HG02610 (cell line): Measurements from ENCODE around the gene PRKCH.
"Not testable (repeated sequence)": the region's sequence is repeated elsewhere in the genome, so short reads cannot be mapped to it uniquely, and the experiment has no call there.

Source experiments
- ATAC-seq: cut with Tn5 transposase; IDR thresholded peaks from one replicate; pipeline ENCODE4 v1.9.1; 2021; ENCODE audit warnings: mild to moderate bottlenecking, moderate library complexity; ENCODE audit not compliant: unreplicated experiment

The PRKCH gene

DNA sequence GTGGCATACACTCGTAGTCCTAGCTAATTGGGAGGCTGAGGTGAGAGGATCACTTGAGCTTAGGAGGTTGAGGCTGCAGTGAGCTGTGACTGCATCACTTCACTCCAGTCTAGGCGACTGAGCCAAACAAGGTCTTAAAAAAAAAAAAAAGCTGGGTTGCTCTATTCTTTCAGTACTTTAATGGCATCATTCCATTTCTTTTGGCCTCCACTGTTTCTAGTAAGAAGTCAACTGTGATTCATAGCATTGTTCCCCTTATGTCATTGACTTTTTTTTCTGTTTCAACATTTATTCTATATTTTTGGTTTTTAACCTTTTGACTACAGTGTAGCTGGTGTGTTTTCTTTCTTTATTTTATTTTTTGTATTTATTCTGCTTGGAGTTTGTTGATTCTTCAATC is 16.7 kb upstream of the PRKCH start:
- no peak for ATAC-seq

GRCh38 chr14:61308198-61308597 is 13.2 kb upstream of the PRKCH start:
- ATAC-seq = no peak

GRCh38 chr14:61308701-61309100 is 12.7 kb upstream of the PRKCH start:
- ATAC-seq = not testable (repeated sequence)

- no peak for ATAC-seq
Observed at GRCh38 chr14:61315313-61315712, 6.1 kb upstream of the PRKCH start.

DNA sequence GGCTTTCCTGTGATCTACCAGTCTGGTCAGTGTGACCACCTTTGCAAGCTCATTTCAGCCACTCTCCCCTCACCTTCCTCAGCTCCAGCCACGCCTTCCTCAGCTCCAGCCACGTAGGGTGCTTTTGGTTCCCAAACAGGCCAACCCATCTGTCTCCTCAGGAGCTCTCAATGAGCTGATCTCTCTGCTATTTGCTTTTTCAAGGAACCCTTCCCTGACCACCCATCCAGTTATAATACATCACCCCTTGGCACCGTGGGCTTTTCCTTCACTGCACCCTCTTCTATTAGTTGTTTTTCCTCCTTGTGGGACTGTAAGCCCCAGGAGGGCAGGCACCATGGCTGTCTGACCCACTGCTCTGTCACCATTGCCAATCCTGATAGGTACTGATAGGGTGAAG is 2.3 kb upstream of the PRKCH start:
- ATAC-seq = no peak

DNA sequence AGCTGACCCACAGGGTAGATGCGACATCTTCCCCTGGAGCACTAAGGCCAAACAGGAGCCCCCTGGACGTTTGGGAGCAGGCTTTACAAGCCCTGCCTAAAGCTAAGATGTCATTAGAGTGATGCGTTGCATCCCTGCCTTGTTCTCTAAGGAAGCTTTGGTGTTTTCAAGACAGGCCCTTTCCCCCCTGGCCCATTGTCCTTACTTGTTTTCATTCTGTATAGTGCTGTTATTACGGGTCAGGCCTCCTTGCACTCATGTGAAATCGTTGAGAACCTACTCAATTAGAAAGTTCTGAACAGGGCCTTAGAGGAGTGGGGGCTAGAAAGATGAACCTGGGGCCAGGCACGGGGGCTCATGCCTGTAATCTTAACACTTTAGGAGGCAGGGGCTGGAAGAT is 1.7 kb upstream of the PRKCH start:
- ATAC-seq = no peak

DNA sequence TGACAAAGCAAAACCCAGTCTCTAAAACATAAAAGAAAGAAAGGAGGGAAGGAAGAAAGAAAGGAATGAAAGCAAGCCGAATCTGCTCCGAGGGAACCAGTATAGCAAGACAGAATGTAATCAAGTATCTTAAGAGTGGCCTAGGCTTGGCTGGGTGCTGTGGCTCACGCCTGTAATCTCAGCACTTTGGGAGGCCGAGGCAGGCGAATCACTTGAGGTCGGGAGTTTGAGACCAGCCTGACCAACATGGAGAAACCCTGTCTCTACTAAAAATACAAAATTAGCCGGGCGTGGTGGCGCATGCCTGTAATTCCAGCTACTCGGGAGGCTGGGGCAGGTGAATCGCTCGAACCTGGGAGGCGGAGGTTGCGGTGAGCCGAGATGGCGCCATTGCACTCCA is 1.2 kb upstream of the PRKCH start:
- ATAC-seq = not testable (repeated sequence)

GRCh38 chr14:61320806-61321384 is 484 bp upstream of the PRKCH start:
- no peak for ATAC-seq

GRCh38 chr14:61322011-61322798 is 826 bp downstream of the PRKCH start:
- peak; percentile 17 for ATAC-seq

GRCh38 chr14:61322799-61323290 is 1.5 kb downstream of the PRKCH start:
- ATAC-seq = peak; percentile 24

GRCh38 chr14:61323970-61324369 is 2.6 kb downstream of the PRKCH start:
- ATAC-seq = no peak

- no peak for ATAC-seq
Observed at GRCh38 chr14:61325166-61325565, 3.8 kb downstream of the PRKCH start.

DNA sequence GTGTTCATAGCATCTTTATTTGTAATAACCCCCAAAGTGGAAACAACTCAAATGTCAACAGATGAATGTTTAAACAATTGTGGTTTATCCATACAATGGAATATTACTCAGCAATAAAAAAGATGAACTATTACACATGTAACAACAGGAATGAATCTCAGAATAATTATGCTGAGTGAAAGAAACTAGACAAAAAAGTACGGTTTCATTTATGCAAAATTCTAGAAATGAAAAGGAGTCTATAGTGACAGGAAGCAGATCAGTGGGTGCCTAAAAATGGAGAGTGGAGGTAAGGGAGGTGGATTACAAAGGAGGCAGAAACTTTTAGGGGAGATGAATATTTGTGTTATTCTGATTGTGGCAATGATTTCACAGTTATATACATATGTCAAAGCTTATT is 4.8 kb downstream of the PRKCH start:
- no peak for ATAC-seq

- no peak for ATAC-seq
Observed at GRCh38 chr14:61326847-61327246, 5.5 kb downstream of the PRKCH start.

DNA sequence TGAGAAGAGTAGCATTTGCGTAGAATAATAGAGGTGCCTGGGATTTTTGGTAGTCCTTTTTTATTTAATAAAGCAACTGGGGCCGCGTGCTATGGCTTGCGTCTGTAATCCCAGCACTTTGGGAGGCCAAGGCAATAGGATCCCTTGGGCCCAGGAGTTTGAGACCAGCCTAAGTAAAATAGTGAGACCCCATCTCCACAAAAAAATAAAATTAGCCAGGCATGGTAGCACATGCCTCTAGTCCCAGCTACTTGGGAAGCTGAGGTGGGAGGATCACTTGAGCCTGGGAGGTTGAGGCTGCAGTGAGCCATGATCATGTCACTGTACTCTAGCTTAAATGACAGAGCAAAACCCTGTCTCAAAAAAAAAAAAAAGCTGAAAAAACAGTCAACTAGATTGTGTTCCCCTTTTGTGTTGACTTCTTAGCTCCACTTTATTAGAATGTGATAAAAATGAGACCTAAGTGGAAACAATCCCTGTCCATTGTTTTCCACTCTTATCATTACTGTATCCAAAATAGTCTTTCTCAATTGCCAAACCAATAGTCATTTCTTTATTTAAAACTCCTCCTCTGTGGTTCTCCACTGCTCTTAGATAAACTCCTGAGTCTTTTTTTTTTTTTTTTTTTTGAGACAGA is 7.4 kb downstream of the PRKCH start:
- no peak for ATAC-seq

DNA sequence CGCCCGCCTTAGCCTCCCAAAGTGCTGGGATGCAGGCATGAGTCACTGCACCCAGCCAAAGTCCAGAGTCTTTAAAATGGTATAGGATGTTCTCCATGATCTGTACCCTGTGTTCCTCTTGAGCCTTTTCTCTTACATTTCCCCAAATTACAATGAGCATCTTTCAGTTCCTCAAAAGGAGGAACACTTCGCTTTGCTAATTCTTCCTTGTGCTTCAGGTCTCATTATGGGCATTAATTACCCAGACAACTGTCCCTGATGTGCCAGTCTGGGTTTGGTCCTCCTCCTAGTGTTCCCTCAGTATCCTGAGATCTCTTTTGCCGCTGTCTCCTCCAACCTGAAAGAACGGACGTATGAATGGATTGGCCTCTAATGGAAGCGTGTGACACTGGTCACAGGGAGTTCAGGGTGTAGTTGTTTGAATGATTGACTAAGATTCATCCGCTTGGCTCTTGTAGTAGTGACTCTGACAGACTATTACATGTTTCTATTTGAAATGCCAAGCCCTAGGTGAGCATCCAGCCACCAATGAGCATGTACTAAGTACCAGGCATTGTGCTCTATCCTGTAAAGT is 8.2 kb downstream of the PRKCH start:
- peak; percentile 46 for ATAC-seq

- peak; percentile 87 for ATAC-seq
Observed at GRCh38 chr14:61330511-61330910, 9.1 kb downstream of the PRKCH start.

DNA sequence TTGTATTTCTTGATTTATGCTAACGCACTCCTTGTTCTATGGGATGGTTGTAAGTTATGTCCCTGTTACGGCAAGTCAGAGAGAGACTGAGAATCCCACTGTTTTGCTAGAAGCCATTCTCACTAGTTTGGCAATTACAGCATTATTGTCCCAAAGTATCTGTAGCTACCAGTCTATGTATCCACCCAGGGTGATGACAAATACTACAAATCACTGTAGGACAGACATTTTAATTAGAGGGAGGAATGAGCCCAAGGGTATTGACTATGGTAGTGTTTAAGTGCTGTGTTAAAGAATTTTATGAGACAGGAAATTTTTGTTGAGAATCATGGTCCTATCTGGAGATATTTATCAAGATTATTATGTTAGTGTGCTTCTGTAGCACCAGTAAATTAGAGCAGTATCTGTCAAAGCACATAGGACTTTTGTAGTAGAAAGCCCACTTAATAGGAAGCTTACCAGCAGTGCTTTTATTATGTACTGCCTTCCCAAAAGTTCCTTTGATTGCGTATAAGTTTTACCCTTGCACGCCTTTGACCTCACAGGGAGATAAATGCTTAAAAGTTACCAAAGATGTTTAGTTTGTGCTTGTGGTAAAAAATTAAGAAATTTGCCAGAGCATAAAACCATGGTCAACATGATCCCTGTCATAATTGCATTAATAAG is 10.7 kb downstream of the PRKCH start:
- ATAC-seq = no peak

GRCh38 chr14:61332658-61333029 is 11.3 kb downstream of the PRKCH start:
- ATAC-seq = no peak

DNA sequence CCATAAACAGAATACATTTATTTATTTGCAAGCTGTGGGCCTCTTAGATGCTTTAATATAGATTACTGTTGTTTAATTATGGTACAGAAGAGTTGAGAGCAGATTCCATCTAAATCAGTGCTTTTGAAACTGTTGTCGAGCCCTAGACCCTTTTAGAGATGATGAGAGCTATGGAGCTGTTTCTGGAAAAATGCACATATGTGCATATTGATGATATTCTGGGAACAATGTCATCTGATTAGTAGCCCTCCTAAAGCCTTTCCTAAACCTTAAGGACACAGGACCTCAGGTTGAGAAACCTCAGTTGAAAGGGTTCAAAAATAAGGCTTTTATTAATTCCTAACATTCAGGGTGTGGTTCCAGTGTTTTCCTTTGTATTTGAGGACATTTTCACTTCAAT is 11.7 kb downstream of the PRKCH start:
- ATAC-seq = no peak

DNA sequence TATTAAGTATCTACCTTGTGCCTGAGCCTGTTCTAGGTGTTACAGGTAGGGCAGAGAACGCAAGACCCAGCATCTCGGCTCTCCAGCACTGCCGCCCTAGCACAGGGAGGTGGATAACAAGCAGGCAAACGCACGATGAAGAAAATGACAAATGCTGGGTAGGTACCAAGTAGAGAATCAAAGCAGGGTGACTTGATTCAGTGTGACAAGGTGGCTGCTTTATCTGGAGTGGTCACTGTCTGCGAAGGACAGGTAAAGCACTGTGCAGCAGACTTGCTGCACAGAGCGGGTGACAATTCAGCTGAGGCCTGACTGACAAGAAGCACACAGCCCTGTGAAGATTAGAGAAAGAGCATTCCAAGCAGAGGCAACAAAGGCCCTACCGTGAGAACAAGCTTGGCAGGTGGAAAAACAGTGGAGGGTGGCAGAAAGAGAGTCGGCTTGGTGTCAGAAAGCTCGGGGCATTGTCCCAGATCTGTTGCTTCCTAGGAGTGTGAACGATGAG is 12.9 kb downstream of the PRKCH start:
- no peak for ATAC-seq
